IPS-15b (cell line): ENCODE measurements around the gene DNMT3A.

Source experiments
- H3K27me3 ChIP-seq: one replicate; pipeline ENCODE4 v1.6.1; 2013; ENCODE audit warnings: low read length; ENCODE audit not compliant: control insufficient read depth, insufficient read depth
- H3K36me3 ChIP-seq: one replicate; pipeline ENCODE4 v1.6.1; 2013; ENCODE audit warnings: low read length; ENCODE audit not compliant: control insufficient read depth, insufficient read depth
- H3K4me1 ChIP-seq: one replicate; pipeline ENCODE4 v1.6.1; 2013; ENCODE audit warnings: mild to moderate bottlenecking, low read length; ENCODE audit not compliant: control insufficient read depth, insufficient read depth
- H3K4me3 ChIP-seq: one replicate; pipeline ENCODE4 v1.5.1; 2013; ENCODE audit warnings: low read depth, low read length
- H3K9ac ChIP-seq: one replicate; pipeline ENCODE4 v1.6.1; 2013; ENCODE audit warnings: low read depth, mild to moderate bottlenecking, low read length
- H3K9me3 ChIP-seq: one replicate; pipeline ENCODE4 v1.6.1; 2013; ENCODE audit warnings: mild to moderate bottlenecking, low read length; ENCODE audit not compliant: control insufficient read depth, insufficient read depth

The DNMT3A gene

DNA sequence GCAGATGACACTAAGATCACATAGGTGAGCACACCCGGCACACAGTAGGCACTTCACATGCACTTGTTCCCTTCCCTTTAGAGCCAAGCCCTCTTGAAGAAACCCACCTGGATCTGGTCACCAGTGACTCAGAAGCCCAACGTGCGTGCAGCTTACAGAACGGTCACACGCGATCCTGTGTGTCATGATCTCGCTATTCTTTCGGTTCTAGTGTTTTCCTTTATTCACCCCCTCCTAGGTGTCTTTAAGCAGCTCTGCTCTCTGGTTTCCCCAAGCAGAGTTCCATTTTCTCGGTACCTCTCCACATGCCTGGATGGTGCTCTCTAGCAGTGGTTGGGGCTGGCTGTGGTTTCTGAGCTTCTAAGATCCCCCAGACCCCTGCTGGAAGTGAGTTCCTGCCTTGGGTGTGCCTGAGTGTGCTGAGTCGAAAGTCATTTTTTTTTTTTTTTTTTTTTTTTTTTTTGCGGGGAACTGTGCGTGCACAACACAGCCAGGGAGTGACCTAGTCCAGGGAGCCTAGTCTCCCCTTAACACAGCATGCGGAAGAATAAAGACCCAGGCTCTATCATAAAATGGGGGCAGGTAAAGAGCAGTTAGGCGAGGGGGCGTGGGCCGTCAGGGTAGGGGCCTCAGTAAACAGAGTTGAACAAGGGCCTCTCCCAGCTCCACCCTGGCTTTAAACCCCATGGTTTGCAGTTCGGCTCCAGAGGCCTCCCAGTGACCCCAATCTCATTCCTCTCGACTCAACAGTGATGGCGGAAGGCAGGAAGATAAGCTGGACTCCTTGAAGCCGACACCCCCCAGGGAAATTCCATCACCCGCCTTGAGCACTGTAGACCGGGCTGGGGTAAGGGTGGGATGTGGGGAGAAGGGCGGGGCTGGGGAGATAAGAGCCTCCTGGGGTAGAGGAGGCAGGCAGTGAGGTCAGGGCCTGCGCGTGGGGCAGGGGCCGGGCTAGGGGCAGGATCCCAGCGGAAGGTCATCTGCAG, 29.8 kb upstream of the DNMT3A start:
- Histone ChIP-seq H3K27me3 (peaks cover 9% of the 10 kb centered on the region), H3K9ac (no peak overlapping the region), H3K9me3 (no peaks in the 10 kb centered on the region), H3K4me3 (no peak overlapping the region), H3K36me3 (no peaks in the 10 kb centered on the region), H3K4me1 (peaks cover 4% of the 10 kb centered on the region)

GRCh38 chr2:25369876-25370275, 28.2 kb upstream of the DNMT3A start:
- Histone ChIP-seq H3K4me1 (no peaks in the 10 kb centered on the region), H3K27me3 (peaks cover 5% of the 10 kb centered on the region), H3K36me3 (no peaks in the 10 kb centered on the region), H3K4me3 (no peak overlapping the region), H3K9me3 (no peaks in the 10 kb centered on the region), H3K9ac (no peak overlapping the region)

DNA sequence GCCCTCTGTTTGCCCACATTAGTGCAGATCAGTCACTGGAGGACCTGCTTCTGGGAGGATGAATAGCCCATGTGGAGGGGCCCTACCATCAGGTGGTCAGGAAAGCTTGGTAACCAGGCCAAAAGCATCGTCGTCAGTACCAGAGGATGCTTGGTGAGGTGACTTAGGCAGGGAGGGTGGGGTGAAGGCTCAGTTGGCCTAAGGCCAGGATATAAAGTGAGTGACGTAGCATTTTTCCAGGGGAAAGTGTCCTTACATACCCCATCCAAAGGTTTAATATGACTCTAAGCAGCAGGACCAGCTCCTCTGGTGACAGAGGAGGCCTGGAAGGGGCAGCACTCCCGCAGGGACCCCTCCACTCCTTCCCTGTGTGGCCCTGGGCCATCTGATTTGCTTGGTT, 27.7 kb upstream of the DNMT3A start:
- Histone ChIP-seq H3K4me1 (no peaks in the 10 kb centered on the region), H3K9me3 (no peaks in the 10 kb centered on the region), H3K9ac (no peak overlapping the region), H3K27me3 (peaks cover 5% of the 10 kb centered on the region), H3K4me3 (no peak overlapping the region), H3K36me3 (no peaks in the 10 kb centered on the region)

DNA sequence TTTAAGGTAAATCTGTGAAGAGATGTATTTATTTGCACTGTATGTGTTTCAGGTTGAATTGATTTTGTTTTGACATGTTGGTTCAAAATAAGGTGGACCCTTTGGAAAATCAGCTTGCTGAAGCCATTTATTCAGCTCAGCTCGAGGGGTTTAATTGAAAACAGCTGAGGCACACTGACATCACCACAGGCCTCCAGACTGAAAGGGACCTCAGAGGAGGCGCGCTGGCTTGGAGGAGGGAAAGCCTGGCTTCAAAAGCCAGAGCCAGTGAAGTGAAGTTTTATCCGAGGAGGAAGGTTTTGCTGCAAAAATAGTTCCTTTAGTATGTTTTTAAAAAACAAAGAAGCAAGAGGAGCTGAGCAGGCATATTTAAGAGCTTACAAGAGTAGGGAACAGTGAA, 26.9 kb upstream of the DNMT3A start:
- Histone ChIP-seq H3K36me3 (no peaks in the 10 kb centered on the region), H3K9me3 (no peaks in the 10 kb centered on the region), H3K4me3 (no peak overlapping the region), H3K27me3 (peaks cover 5% of the 10 kb centered on the region), H3K9ac (no peak overlapping the region), H3K4me1 (no peaks in the 10 kb centered on the region)

GRCh38 chr2:25367296-25367695, 25.6 kb upstream of the DNMT3A start:
- peaks cover 13% of the 10 kb centered on the region for H3K27me3 ChIP-seq
- no peak overlapping the region for H3K4me3 ChIP-seq
- no peak overlapping the region for H3K9ac ChIP-seq
- no peaks in the 10 kb centered on the region for H3K36me3 ChIP-seq
- peaks cover 2% of the 10 kb centered on the region for H3K4me1 ChIP-seq
- H3K9me3 ChIP-seq, result no peaks in the 10 kb centered on the region

DNA sequence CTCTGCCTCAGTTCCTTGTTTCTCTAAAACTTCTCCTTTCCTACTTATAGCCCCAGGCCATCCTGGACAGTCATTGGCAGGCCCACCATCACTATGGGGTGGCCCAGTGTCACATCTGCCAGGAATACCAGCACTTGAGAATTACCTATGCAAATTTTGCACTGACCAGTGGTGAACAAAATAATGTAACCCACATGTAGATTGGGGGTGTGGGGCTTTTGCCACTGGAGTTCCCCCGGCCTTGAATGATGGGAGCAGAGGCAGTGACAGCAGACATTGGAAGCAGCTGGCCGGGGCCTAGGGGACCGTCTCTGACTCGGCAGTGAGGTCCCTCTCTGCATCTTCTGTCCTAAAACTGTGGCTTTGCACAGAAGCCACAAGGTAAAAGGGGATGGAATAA, 24.9 kb upstream of the DNMT3A start:
- Histone ChIP-seq H3K27me3 (peaks cover 16% of the 10 kb centered on the region), H3K4me1 (peaks cover 5% of the 10 kb centered on the region), H3K36me3 (no peaks in the 10 kb centered on the region), H3K9me3 (no peaks in the 10 kb centered on the region), H3K9ac (no peak overlapping the region), H3K4me3 (no peak overlapping the region)

GRCh38 chr2:25365241-25365640, 23.5 kb upstream of the DNMT3A start:
- Histone ChIP-seq H3K27me3 (peaks cover 22% of the 10 kb centered on the region), H3K4me3 (no peak overlapping the region), H3K4me1 (peaks cover 6% of the 10 kb centered on the region), H3K9me3 (no peaks in the 10 kb centered on the region), H3K36me3 (no peaks in the 10 kb centered on the region), H3K9ac (no peak overlapping the region)

- no peaks in the 10 kb centered on the region for H3K9me3 ChIP-seq
Measured at GRCh38 chr2:25363733-25364132, 22.0 kb upstream of the DNMT3A start.

GRCh38 chr2:25362434-25363145, 20.9 kb upstream of the DNMT3A start:
- no peaks in the 10 kb centered on the region for H3K36me3 ChIP-seq
- peaks cover 6% of the 10 kb centered on the region for H3K4me1 ChIP-seq
- H3K9me3 ChIP-seq, result no peaks in the 10 kb centered on the region
- peaks cover 24% of the 10 kb centered on the region for H3K27me3 ChIP-seq
- H3K4me3 ChIP-seq, result peak overlapping the region; percentile 2
- H3K9ac ChIP-seq, result no peak overlapping the region

More at GRCh38 chr2:25363733-25364132, 22.0 kb upstream of the DNMT3A start:
- no peaks in the 10 kb centered on the region for H3K36me3 ChIP-seq
- H3K9ac ChIP-seq, result no peak overlapping the region
- H3K4me3 ChIP-seq, result no peak overlapping the region
- H3K4me1 ChIP-seq, result peaks cover 6% of the 10 kb centered on the region
- H3K27me3 ChIP-seq, result peaks cover 24% of the 10 kb centered on the region

GRCh38 chr2:25362049-25362433, 20.3 kb upstream of the DNMT3A start:
- Histone ChIP-seq H3K4me3 (no peak overlapping the region), H3K9me3 (no peaks in the 10 kb centered on the region), H3K4me1 (peaks cover 6% of the 10 kb centered on the region), H3K27me3 (peaks cover 24% of the 10 kb centered on the region), H3K36me3 (no peaks in the 10 kb centered on the region), H3K9ac (no peak overlapping the region)

DNA sequence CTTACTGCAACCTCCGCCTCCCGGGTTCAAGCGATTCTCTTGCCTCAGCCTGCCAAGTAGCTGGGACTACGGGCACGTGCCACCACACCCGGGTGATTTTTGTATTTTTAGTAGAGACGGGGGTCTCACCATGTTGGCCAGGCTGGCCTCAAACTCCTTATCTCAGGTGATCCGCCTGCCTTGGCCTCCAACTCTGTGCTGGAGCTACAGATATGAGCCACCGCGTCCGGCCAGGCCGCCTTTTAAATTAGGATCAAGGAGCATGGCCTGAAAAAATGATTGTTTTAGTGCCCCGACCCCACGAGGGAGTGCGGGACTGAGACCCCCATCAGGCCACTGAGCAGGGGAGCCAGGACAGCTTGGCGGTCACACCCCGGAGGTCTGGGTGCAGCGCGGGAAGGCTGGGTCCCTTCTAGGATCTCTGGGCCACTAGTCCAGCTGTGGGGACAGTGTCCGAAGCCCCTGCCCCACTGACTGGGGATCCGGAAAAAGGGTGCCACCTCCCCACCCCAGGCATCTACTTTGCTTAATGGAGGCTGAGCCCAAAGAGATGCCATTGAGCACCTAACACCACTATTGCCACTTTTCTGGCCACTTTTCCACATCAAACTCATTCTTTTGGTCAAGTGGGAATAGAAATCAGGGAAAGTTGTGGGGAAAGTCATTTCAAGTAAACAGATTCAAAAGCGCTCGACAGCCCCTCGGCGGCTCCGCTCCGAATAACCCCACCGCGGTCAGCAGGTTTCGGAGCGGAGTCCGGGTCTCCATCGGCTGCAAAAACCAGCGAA, 19.7 kb upstream of the DNMT3A start:
- Histone ChIP-seq H3K4me3 (peak overlapping the region; percentile 41), H3K9me3 (no peaks in the 10 kb centered on the region), H3K4me1 (peaks cover 6% of the 10 kb centered on the region), H3K27me3 (peaks cover 24% of the 10 kb centered on the region), H3K9ac (no peak overlapping the region), H3K36me3 (no peaks in the 10 kb centered on the region)
